HFFc6 (cell line): ENCODE data around the gene NDN. TPM values are rescaled to one million over a fixed set of nuclear protein-coding genes. Genes with fewer than 3 reads are reported as not detected.

ENCODE experiments used
- DNase-seq: peaks from one replicate; pipeline ENCODE4 v3.0.0-alpha.2; 2018
- H3K27ac Mint-ChIP-seq: 2 replicates; pipeline ENCODE4 v1.8.0; 2020; ENCODE audit warnings: mild to moderate bottlenecking, mixed read lengths
- H3K27me3 Mint-ChIP-seq: 2 replicates; pipeline ENCODE4 v1.8.0; 2021; ENCODE audit warnings: mild to moderate bottlenecking, moderate library complexity, mixed read lengths; ENCODE audit not compliant: insufficient read depth
- H3K36me3 Mint-ChIP-seq: 2 replicates; pipeline ENCODE4 v1.8.0; 2021; ENCODE audit warnings: low read depth, mixed read lengths
- H3K4me1 Mint-ChIP-seq: 2 replicates; pipeline ENCODE4 v1.8.0; 2020; ENCODE audit warnings: low read depth, mixed read lengths
- H3K4me3 Mint-ChIP-seq: 2 replicates; pipeline ENCODE4 v1.8.0; 2020; ENCODE audit warnings: mild to moderate bottlenecking, moderate library complexity, mixed read lengths
- H3K9me3 Mint-ChIP-seq: 2 replicates; pipeline ENCODE4 v1.8.0; 2020; ENCODE audit warnings: mild to moderate bottlenecking, mixed read lengths
- CTCF ChIP-seq: fragments of 200-600 bp; sonication (generic); IDR thresholded peaks from 2 replicates; pipeline ENCODE4 v1.5.0; 2021; ENCODE audit warnings: antibody characterized with exemption, mild to moderate bottlenecking
- total RNA-seq, 6 experiments: library from RNA; stranded (reverse); fragmentation: NEBNext Ultra II Directional; extraction: Animal tissue kit (Norgen Biotek cat#: 25700); gene quantifications; 2 replicates in 1 of 6; 3 replicates in 5 of 6; pipeline ENCODE4 v1.2.3, GENCODE V29; 2021

The NDN gene
- total RNA-seq, 6 experiments from 2014 or later = not detected

- no peak for DNase-seq
- Mint-ChIP-seq H3K4me3 (no peak overlapping the region), H3K27ac (no peak overlapping the region), H3K36me3 (no peaks in the 10 kb centered on the region; the same call in 1 of the 2 replicates), H3K4me1 (no peaks in the 10 kb centered on the region), H3K27me3 (peaks cover 1% of the 10 kb centered on the region; the same call in 1 of the 2 replicates), H3K9me3 (peaks cover 36% of the 10 kb centered on the region)
- no peak for TF ChIP-seq CTCF
Observed at GRCh38 chr15:23695282-23695681, 8.2 kb upstream of the NDN start.

- Mint-ChIP-seq H3K4me3 (no peak overlapping the region), H3K27ac (no peak overlapping the region), H3K9me3 (peaks cover 43% of the 10 kb centered on the region), H3K4me1 (no peaks in the 10 kb centered on the region), H3K36me3 (no peaks in the 10 kb centered on the region; the same call in 1 of the 2 replicates), H3K27me3 (peaks cover 1% of the 10 kb centered on the region; the same call in 1 of the 2 replicates)
- TF ChIP-seq CTCF = no peak
- no peak for DNase-seq
Observed at GRCh38 chr15:23694592-23694991, 7.5 kb upstream of the NDN start.

GRCh38 chr15:23690450-23690852, 3.3 kb upstream of the NDN start:
- DNase-seq = no peak
- no peak overlapping the region for H3K27ac Mint-ChIP-seq
- no peak for TF ChIP-seq CTCF
- H3K4me3 Mint-ChIP-seq = no peak overlapping the region
- peaks cover 60% of the 10 kb centered on the region for H3K9me3 Mint-ChIP-seq
- no peaks in the 10 kb centered on the region for H3K4me1 Mint-ChIP-seq
- no peaks in the 10 kb centered on the region for H3K27me3 Mint-ChIP-seq
- H3K36me3 Mint-ChIP-seq = no peaks in the 10 kb centered on the region; the same call in 1 of the 2 replicates

- Mint-ChIP-seq H3K27ac (no peak overlapping the region), H3K36me3 (no peaks in the 10 kb centered on the region; the same call in 1 of the 2 replicates), H3K27me3 (no peaks in the 10 kb centered on the region), H3K4me3 (no peak overlapping the region), H3K4me1 (no peaks in the 10 kb centered on the region), H3K9me3 (peaks cover 58% of the 10 kb centered on the region)
- no peak for DNase-seq
- TF ChIP-seq CTCF = no peak
Observed at GRCh38 chr15:23690015-23690414, 2.9 kb upstream of the NDN start.

GRCh38 chr15:23686466-23687142, 501 bp downstream of the NDN start:
- no peak for DNase-seq
- Mint-ChIP-seq H3K4me1 (no peaks in the 10 kb centered on the region), H3K4me3 (no peak overlapping the region), H3K27ac (no peak overlapping the region), H3K9me3 (peaks cover 53% of the 10 kb centered on the region), H3K27me3 (no peaks in the 10 kb centered on the region; the same call in 1 of the 2 replicates), H3K36me3 (no peaks in the 10 kb centered on the region)
- no peak for TF ChIP-seq CTCF
